OCI-M1 (cell line): Measurements from ENCODE around the gene RBM20.

Source experiments
- DNase-seq: peaks from one replicate; lab custom pipeline; 2025; lab: John Stamatoyannopoulos, UW

The RBM20 gene

GRCh38 chr10:110788620-110789385, 144.7 kb downstream of the RBM20 start:
- no peak for DNase-seq

- no peak for DNase-seq
Observed at GRCh38 chr10:110789604-110790433, 145.7 kb downstream of the RBM20 start.

- no peak for DNase-seq
Observed at GRCh38 chr10:110790913-110791506, 146.9 kb downstream of the RBM20 start.

GRCh38 chr10:110791541-110792073, 147.5 kb downstream of the RBM20 start:
- DNase-seq = no peak

GRCh38 chr10:110792476-110793125, 148.5 kb downstream of the RBM20 start:
- no peak for DNase-seq

GRCh38 chr10:110793128-110793812, 149.1 kb downstream of the RBM20 start:
- DNase-seq = no peak

- no peak for DNase-seq
Observed at GRCh38 chr10:110793886-110794285, 149.8 kb downstream of the RBM20 start.

- no peak for DNase-seq
Observed at GRCh38 chr10:110794808-110795207, 150.7 kb downstream of the RBM20 start.

- DNase-seq = no peak
Observed at GRCh38 chr10:110797416-110797815, 153.3 kb downstream of the RBM20 start.

- no peak for DNase-seq
Observed at GRCh38 chr10:110798340-110798739, 154.2 kb downstream of the RBM20 start.

GRCh38 chr10:110802090-110802489, 158.0 kb downstream of the RBM20 start:
- DNase-seq = no peak

GRCh38 chr10:110802551-110803238, 158.6 kb downstream of the RBM20 start:
- DNase-seq = peak; percentile 75

- no peak for DNase-seq
Observed at GRCh38 chr10:110803239-110803749, 159.2 kb downstream of the RBM20 start.

GRCh38 chr10:110803830-110804338, 159.7 kb downstream of the RBM20 start:
- DNase-seq = peak; percentile 79

- no peak for DNase-seq
Observed at GRCh38 chr10:110804376-110804775, 160.2 kb downstream of the RBM20 start.

GRCh38 chr10:110805292-110805691, 161.2 kb downstream of the RBM20 start:
- no peak for DNase-seq

GRCh38 chr10:110806335-110806734, 162.2 kb downstream of the RBM20 start:
- no peak for DNase-seq

- no peak for DNase-seq
Observed at GRCh38 chr10:110808123-110808522, 164.0 kb downstream of the RBM20 start.

GRCh38 chr10:110808615-110809014, 164.5 kb downstream of the RBM20 start:
- no peak for DNase-seq

- no peak for DNase-seq
Observed at GRCh38 chr10:110810625-110811024, 166.5 kb downstream of the RBM20 start.
